Mesothelial cell of epicardium (in vitro differentiated cells): ENCODE results near the gene RNF224. TPM values are rescaled to one million over a fixed set of nuclear protein-coding genes. Genes with fewer than 3 reads are reported as not detected.

Experiments
- total RNA-seq: library from RNA; stranded (reverse); gene quantifications from 3 replicates; pipeline ENCODE4 v1.2.1, GENCODE V29; 2021

The RNF224 gene
- total RNA-seq, 1 donor from 2014 or later: 0.16 TPM

Other genes with a start within 250 kb of the RNF224 start
- 52.6 to 58.0 TPM (median 53.5 TPM) in 3 replicates for gene PTGDS, start 250.0 kb upstream of the RNF224 start, total RNA-seq
- 4.7 to 5.7 TPM (median 5.5 TPM) in 3 replicates for gene LCNL1, start 244.5 kb upstream of the RNF224 start, total RNA-seq
- gene PAXX, start 235.1 kb upstream of the RNF224 start, total RNA-seq: 51.1 to 58.3 TPM (median 53.1 TPM) in 3 replicates
- 1.5 to 2.9 TPM (median 1.7 TPM) in 3 replicates for gene CLIC3, start 230.9 kb upstream of the RNF224 start, total RNA-seq
- 57.7 to 59.3 TPM (median 58.7 TPM) in 3 replicates for gene ABCA2, start 199.3 kb upstream of the RNF224 start, total RNA-seq
- 0.09 to 0.13 TPM in 2 of 3 replicates, not detected in the other for gene FUT7, start 195.4 kb upstream of the RNF224 start, total RNA-seq
- 75.8 to 84.0 TPM (median 77.9 TPM) in 3 replicates for gene NPDC1, start 181.3 kb upstream of the RNF224 start, total RNA-seq
- gene ENTPD2, start 173.4 kb upstream of the RNF224 start, total RNA-seq: 4.8 to 6.3 TPM (median 5.2 TPM) in 3 replicates
- gene SAPCD2, start 156.9 kb upstream of the RNF224 start, total RNA-seq: 5.7 to 6.2 TPM (median 5.9 TPM) in 3 replicates
- gene UAP1L1, start 150.0 kb upstream of the RNF224 start, total RNA-seq: 4.6 to 5.7 TPM (median 5.5 TPM) in 3 replicates
- 61.1 to 65.1 TPM (median 61.2 TPM) in 3 replicates for gene MAN1B1, start 140.5 kb upstream of the RNF224 start, total RNA-seq
- 149 to 159 TPM (median 157 TPM) in 3 replicates for gene DPP7, start 112.8 kb upstream of the RNF224 start, total RNA-seq
- 0.58 to 0.99 TPM (median 0.64 TPM) in 3 replicates for gene GRIN1, start 88.3 kb upstream of the RNF224 start, total RNA-seq
- not detected in 3 replicates for gene LRRC26, start 57.5 kb upstream of the RNF224 start, total RNA-seq
- gene TMEM210, start 55.4 kb upstream of the RNF224 start, total RNA-seq: not detected in 3 replicates
- gene ANAPC2, start 38.9 kb upstream of the RNF224 start, total RNA-seq: 86.1 to 89.3 TPM (median 87.1 TPM) in 3 replicates
- 40.9 to 43.8 TPM (median 42.8 TPM) in 3 replicates for gene SSNA1, start 38.8 kb upstream of the RNF224 start, total RNA-seq
- gene TPRN, start 26.8 kb upstream of the RNF224 start, total RNA-seq: 16.7 to 18.5 TPM (median 17.6 TPM) in 3 replicates
- 32.7 to 35.5 TPM (median 33.0 TPM) in 3 replicates for gene TMEM203, start 21.9 kb upstream of the RNF224 start, total RNA-seq
- gene NDOR1, start 21.8 kb upstream of the RNF224 start, total RNA-seq: 22.4 to 24.3 TPM (median 23.5 TPM) in 3 replicates
- 13.6 to 16.0 TPM (median 13.9 TPM) in 3 replicates for gene RNF208, start 5.3 kb upstream of the RNF224 start, total RNA-seq
- gene CYSRT1, start 2.3 kb upstream of the RNF224 start, total RNA-seq: 1.5 to 1.9 TPM (median 1.7 TPM) in 3 replicates
- gene SLC34A3, start 3.4 kb downstream of the RNF224 start, total RNA-seq: 0.23 to 0.27 TPM in 2 of 3 replicates, not detected in the other
- gene TUBB4B, start 13.8 kb downstream of the RNF224 start, total RNA-seq: 146 to 152 TPM (median 148 TPM) in 3 replicates
- gene STPG3, start 23.8 kb downstream of the RNF224 start, total RNA-seq: 0.18 to 0.29 TPM in 2 of 3 replicates, not detected in the other
- gene NELFB, start 27.8 kb downstream of the RNF224 start, total RNA-seq: 51.6 to 54.8 TPM (median 53.3 TPM) in 3 replicates
- 5.7 to 6.5 TPM (median 6.5 TPM) in 3 replicates for gene TOR4A, start 50.2 kb downstream of the RNF224 start, total RNA-seq
- gene NRARP, start 74.8 kb downstream of the RNF224 start, total RNA-seq: 7.4 to 9.6 TPM (median 9.2 TPM) in 3 replicates
- 37.2 to 38.2 TPM (median 37.3 TPM) in 3 replicates for gene EXD3, start 195.7 kb downstream of the RNF224 start, total RNA-seq
- gene NOXA1, start 195.9 kb downstream of the RNF224 start, total RNA-seq: 19.9 to 22.1 TPM (median 21.4 TPM) in 3 replicates
- gene ENTPD8, start 213.9 kb downstream of the RNF224 start, total RNA-seq: 1.4 to 1.7 TPM (median 1.6 TPM) in 3 replicates
- 85.3 to 85.6 TPM (median 85.3 TPM) in 3 replicates for gene NSMF, start 231.8 kb downstream of the RNF224 start, total RNA-seq